Keratinocyte (primary cell): ENCODE data around the gene RAD9B. TPM values are rescaled to one million over a fixed set of nuclear protein-coding genes. Genes with fewer than 3 reads are reported as not detected.

Experiments
- DNase-seq: peaks from one replicate; pipeline ENCODE4 v3.0.0-alpha.2; 2011; ENCODE audit warnings: low read depth, missing footprints, low spot score
- FAIRE-seq: peaks from 2 replicates; lab custom pipeline; 2011; peaks lifted over from hg19 to GRCh38; lab: Jason Lieb, UNC
- H2AFZ ChIP-seq: 2 replicates; pipeline ENCODE4 v1.6.0; 2012; ENCODE audit warnings: low read length, control low read depth, inconsistent platforms; ENCODE audit not compliant: control insufficient read depth
- H3K27ac ChIP-seq: 2 replicates; pipeline ENCODE4 v1.5.1; 2011; ENCODE audit warnings: low read length; ENCODE audit not compliant: control insufficient read depth, insufficient read depth
- H3K27me3 ChIP-seq: 3 replicates; pipeline ENCODE4 v1.6.0; 2011; ENCODE audit warnings: low read length; ENCODE audit not compliant: control insufficient read depth, insufficient read depth; ENCODE audit errors: extremely low read depth
- H3K36me3 ChIP-seq, 2 experiments: 2 replicates in 1 of 2; 3 replicates in 1 of 2; pipeline ENCODE4 v1.5.1; 2011; ENCODE audit warnings: low read length in 2 of 2, mild to moderate bottlenecking in 1 of 2; ENCODE audit not compliant: control insufficient read depth in 2 of 2, insufficient read depth in 2 of 2; ENCODE audit errors: extremely low read depth in 1 of 2
- H3K4me1 ChIP-seq: 3 replicates; pipeline ENCODE4 v1.5.1; 2011; ENCODE audit warnings: low read length; ENCODE audit not compliant: control insufficient read depth, insufficient read depth; ENCODE audit errors: extremely low read depth
- H3K4me2 ChIP-seq: 3 replicates; pipeline ENCODE4 v1.6.0; 2011; ENCODE audit warnings: low read depth, low read length; ENCODE audit not compliant: control insufficient read depth, insufficient read depth; ENCODE audit errors: extremely low read depth
- H3K4me3 ChIP-seq, 3 experiments: fragments of 200-600 bp in 1 of 3; sonication (generic) in 1 of 3; 2 replicates in 2 of 3; 3 replicates in 1 of 3; pipeline ENCODE4 v1.5.1; 2011 to 2016; ENCODE audit warnings: low read length in 3 of 3, mild to moderate bottlenecking in 3 of 3, control low read depth in 2 of 3, inconsistent platforms in 1 of 3, low read depth in 1 of 3, mixed read lengths in 1 of 3, mixed run types in 1 of 3, moderate library complexity in 1 of 3; ENCODE audit not compliant: control insufficient read depth in 2 of 3, insufficient read depth in 2 of 3; ENCODE audit errors: extremely low read depth in 1 of 3
- H3K79me2 ChIP-seq: 2 replicates; pipeline ENCODE4 v1.6.0; 2012; ENCODE audit warnings: low read length; ENCODE audit not compliant: control insufficient read depth, insufficient read depth
- H3K9ac ChIP-seq: 3 replicates; pipeline ENCODE4 v1.6.0; 2011; ENCODE audit warnings: low read length; ENCODE audit not compliant: control insufficient read depth, insufficient read depth; ENCODE audit errors: extremely low read depth
- H3K9me1 ChIP-seq: 3 replicates; pipeline ENCODE4 v1.6.0; 2011; ENCODE audit warnings: low read length; ENCODE audit not compliant: control insufficient read depth, insufficient read depth; ENCODE audit errors: extremely low read depth
- H3K9me3 ChIP-seq: 2 replicates; pipeline ENCODE4 v1.5.1; 2012; ENCODE audit warnings: low read depth, low read length; ENCODE audit not compliant: control insufficient read depth
- H4K20me1 ChIP-seq: 3 replicates; pipeline ENCODE4 v1.6.0; 2011; ENCODE audit warnings: low read length; ENCODE audit not compliant: control insufficient read depth, insufficient read depth; ENCODE audit errors: extremely low read depth
- CTCF ChIP-seq, 3 experiments: IDR thresholded peaks in 1 of 3; conservative IDR thresholded peaks in 1 of 3; optimal IDR thresholded peaks in 1 of 3; 2 replicates in 2 of 3; 3 replicates in 1 of 3; pipeline versions ENCODE3 to v1.5.1; 2011; ENCODE audit warnings: low read length in 3 of 3, mild to moderate bottlenecking in 3 of 3, moderate library complexity in 2 of 3, control low read depth in 1 of 3, inconsistent platforms in 1 of 3; ENCODE audit not compliant: insufficient read depth in 2 of 3; ENCODE audit errors: extremely low read depth in 1 of 3
- EZH2 ChIP-seq: IDR thresholded peaks from one replicate; pipeline ENCODE4 v1.6.1; 2012; ENCODE audit warnings: inconsistent platforms, mild to moderate bottlenecking, low read length, moderate library complexity
- dilution Hi-C: fragments of 300-500 bp; cut with MboI; formaldehyde crosslinking; loops from one replicate; pipeline ENCODE4 v1.7.0; 2020; ENCODE audit warnings: low sequenced_read_pairs; ENCODE audit not compliant: extremely low pct_ligation_motif_present
- polyA minus RNA-seq, 3 experiments: library from RNA; depleted of rRNA, polyadenylated mRNA; stranded (reverse); fragments of >200 nt; gene quantifications; 1 replicate in 1 of 3; 2 replicates in 1 of 3; 3 replicates in 1 of 3; pipeline ENCODE4 v1.2.3, GENCODE V29; 2011
- polyA plus RNA-seq, 5 experiments: library from polyadenylated mRNA; depleted of rRNA in 3 of 5; stranded (reverse) in 3 of 5; stranded (forward) in 1 of 5; unstranded in 1 of 5; fragments of >200 nt; gene quantifications; 1 replicate in 1 of 5; 2 replicates in 3 of 5; 3 replicates in 1 of 5; pipeline versions ENCODE4 v1.2.1 to v1.2.3, GENCODE V29; 2011 to 2012; ENCODE audit warnings: missing spikeins in 2 of 5, low read depth in 1 of 5, low replicate concordance in 1 of 5

Gene RAD9B
- polyA plus RNA-seq (0.15 to 0.41 TPM (median 0.31 TPM) in 3 replicates), polyA minus RNA-seq (0.20 to 2.0 TPM in 2 of 3 replicates, not detected in the other)
- polyA plus RNA-seq (2011; ENCODE audit: low read depth), result 0.19 TPM
- polyA plus RNA-seq (2011; cell fraction: cytosol; rRNA removed), result 0.57 and 0.63 TPM in 2 replicates
- 0.48 and 0.51 TPM in 2 replicates for polyA plus RNA-seq (2011; cell fraction: nucleus; rRNA removed)
- polyA plus RNA-seq (2012; ENCODE audit: low replicate concordance), result 0.25 and 0.27 TPM in 2 replicates
- not detected for polyA minus RNA-seq (2011; cell fraction: cytosol; rRNA and poly(A)+ RNA removed)
- 0.11 and 0.31 TPM in 2 replicates for polyA minus RNA-seq (2011; cell fraction: nucleus; rRNA and poly(A)+ RNA removed)

- dilution Hi-C loops, result no loop called here
- Histone ChIP-seq H3K9me3 (no peaks in the 10 kb centered on the region), H3K9me1 (no peaks in the 10 kb centered on the region), H3K4me3 (peak within 1 kb of the TSS; percentile 76 to 92 (median 77)), H3K27me3 (no peaks in the 10 kb centered on the region), H4K20me1 (no peaks in the 10 kb centered on the region), H2AFZ (peak within 1 kb of the TSS; percentile 92), H3K4me1 (peaks cover 20% of the 10 kb centered on the region), H3K4me2 (peak within 1 kb of the TSS; percentile 83), H3K27ac (peak within 1 kb of the TSS; percentile 77), H3K9ac (peak within 1 kb of the TSS; percentile 86), H3K36me3 (peaks cover 0 to 4% of the 10 kb centered on the region in 2 experiments), H3K79me2 (peaks cover 45% of the 10 kb centered on the region)
- FAIRE-seq (no peak), DNase-seq (peak; percentile 91)
- TF ChIP-seq EZH2 (no peak), CTCF (optimal IDR thresholded peaks at IDR 0.05 in 1 of 3, IDR thresholded peaks at IDR 0.05 in 1 of 3, conservative IDR thresholded peaks at IDR 0.05 in 1 of 3; ENCODE audit: extremely low read depth in 1 of 3, insufficient read depth in 2 of 3, low read length in 3 of 3) (no peak)
Measured at GRCh38 chr12:110501752-110502738, at the start of gene RAD9B, which contains the start of gene VPS29. RAD9B (plus strand) TSS chr12:110502331; CDS start chr12:110502338, 7 bp downstream. VPS29 (minus strand) TSS chr12:110502111; CDS start chr12:110502051, 60 bp downstream.

- peaks cover 8 to 9% of the 10 kb centered on the region in 2 experiments for H3K36me3 ChIP-seq
- H3K27ac ChIP-seq, result no peak overlapping the region
- no peak overlapping the region for H3K9ac ChIP-seq
- H3K9me1 ChIP-seq, result no peaks in the 10 kb centered on the region
- no peaks in the 10 kb centered on the region for H3K27me3 ChIP-seq
- H3K4me2 ChIP-seq, result no peak overlapping the region
- H4K20me1 ChIP-seq, result no peaks in the 10 kb centered on the region
- no peak overlapping the region for H3K4me3 ChIP-seq
- peaks cover 3% of the 10 kb centered on the region for H3K4me1 ChIP-seq
- no peaks in the 10 kb centered on the region for H3K9me3 ChIP-seq
- no peak for FAIRE-seq
- no peak for DNase-seq
- H2AFZ ChIP-seq, result no peak overlapping the region
- dilution Hi-C loops, result no loop called here
- no peak for TF ChIP-seq CTCF (optimal IDR thresholded peaks at IDR 0.05 in 1 of 3, IDR thresholded peaks at IDR 0.05 in 1 of 3, conservative IDR thresholded peaks at IDR 0.05 in 1 of 3; ENCODE audit: extremely low read depth in 1 of 3, insufficient read depth in 2 of 3, low read length in 3 of 3)
- TF ChIP-seq EZH2, result no peak
- H3K79me2 ChIP-seq, result peaks cover 14% of the 10 kb centered on the region
Measured at GRCh38 chr12:110453569-110454296, 48.4 kb upstream of the RAD9B start.
